ENCODE results near the gene TMEM141. TPM values are rescaled to one million over a fixed set of nuclear protein-coding genes. Genes with fewer than 3 reads are reported as not detected.
A peak's percentile ranks its signal among the peaks of the same experiment; 100 is the strongest.

Gene TMEM141
- total and polyA plus RNA-seq, 2 of the 8 experiments (the other 6 are each of a cell fraction or from before 2014, with no cell fraction given): 51.1 to 137 TPM

- H3K4me1 ChIP-seq (replicated peaks in 1 of 4; ENCODE audit: control insufficient read depth in 3 of 4, insufficient read depth in 4 of 4, low read length in 3 of 4): peaks cover 0 to 6% (median 3%) of the 10 kb centered on the region in 4 experiments; a peak in 4 of 7 replicates
- H3K4ac ChIP-seq (replicated peaks; ENCODE audit: insufficient read length, low read depth, low read length): no peak overlapping the region
- no peak overlapping the region for H2BK120ac ChIP-seq (replicated peaks; ENCODE audit: low read depth, low read length)
- H2AK5ac ChIP-seq (ENCODE audit: low read depth, low read length): no peak overlapping the region
- no peaks in the 10 kb centered on the region for H3K27me3 ChIP-seq (replicated peaks in 1 of 4; ENCODE audit: control insufficient read depth in 3 of 4, extremely low read depth in 1 of 4, insufficient read depth in 3 of 4, low read length in 3 of 4)
- no peak overlapping the region for H3K27ac ChIP-seq (ENCODE audit: low read depth, low read length)
- ChIA-PET POLR2A (ENCODE audit: partially characterized antibody) (interaction anchor here (1.0 to 3.0 kb wide), 5 partner anchors 16 to 32 kb away, joined by 4 to 26 read pairs (median 5); no protein-coding TSS in a partner anchor), CTCF (ENCODE audit: partially characterized antibody) (interaction anchor here (0.6 to 5.1 kb wide), 24 partner anchors 8 to 312 kb away, joined by 3 to 42 read pairs (median 4); partner anchors contain the start of genes AJM1, LCN10, LCN6 and SAPCD2)
- H2BK20ac ChIP-seq (ENCODE audit: low read length): no peak overlapping the region
- no peaks in the 10 kb centered on the region for H4K20me1 ChIP-seq (replicated peaks in 1 of 2; ENCODE audit: control insufficient read depth in 1 of 2, insufficient read depth in 2 of 2, low read length in 2 of 2)
- no peak overlapping the region for H3K4me2 ChIP-seq (ENCODE audit: insufficient read depth in 1 of 2, low read depth in 2 of 2, low read length in 2 of 2)
- no peak overlapping the region for H2AFZ ChIP-seq (ENCODE audit: low read length)
- no peaks in the 10 kb centered on the region for H3K79me2 ChIP-seq (ENCODE audit: control insufficient read depth in 1 of 2, insufficient read depth in 2 of 2, low read length in 2 of 2)
- no peak overlapping the region for H3K23ac ChIP-seq (ENCODE audit: insufficient read length)
- no peak overlapping the region for H3K4me3 ChIP-seq (ENCODE audit: extremely low read depth in 1 of 4, insufficient read depth in 2 of 4, low read depth in 3 of 4, low read length in 4 of 4)
- H2BK5ac ChIP-seq (ENCODE audit: low read depth, low read length): no peak overlapping the region
- no peaks in the 10 kb centered on the region for H3K79me1 ChIP-seq (ENCODE audit: low read depth, low read length)
- no peak overlapping the region for H4K5ac ChIP-seq (ENCODE audit: insufficient read length, low read depth, low read length)
- no peak overlapping the region for H4K8ac ChIP-seq (ENCODE audit: extremely low read depth, insufficient read depth, low read length)
- no peaks in the 10 kb centered on the region for H3K36me3 ChIP-seq (ENCODE audit: control insufficient read depth in 2 of 4, insufficient read depth in 4 of 4, low read length in 3 of 4)
- no peak overlapping the region for H4K91ac ChIP-seq (replicated peaks; ENCODE audit: insufficient read length, low read length)
- no peak overlapping the region for H2BK12ac ChIP-seq (ENCODE audit: low read depth, low read length)
- no peak overlapping the region for H2BK15ac ChIP-seq (ENCODE audit: low read length)
- no peak overlapping the region for H3K56ac ChIP-seq (replicated peaks; ENCODE audit: insufficient read length, low read depth, low read length)
- TF ChIP-seq MAFK (IDR thresholded peaks at IDR 0.05; ENCODE audit: low read depth, low read length) (no peak), RNF2 (IDR thresholded peaks at IDR 0.05; ENCODE audit: borderline replicate concordance, low read depth, low read length, missing control alignments, poor library complexity, severe bottlenecking) (peak; percentile 22)
- H3K14ac ChIP-seq (ENCODE audit: insufficient read length): no peak overlapping the region
- peaks cover 0 to 6% of the 10 kb centered on the region in 2 experiments; a peak in 1 of 4 replicates for H3K9me3 ChIP-seq (ENCODE audit: insufficient read depth in 2 of 2, low read depth in 1 of 2, low read length in 1 of 2)
- H3K23me2 ChIP-seq (ENCODE audit: low read depth, low read length): no peaks in the 10 kb centered on the region; the same call in 1 of the 2 replicates
- H3K9ac ChIP-seq (replicated peaks in 1 of 4; ENCODE audit: extremely low read depth in 1 of 4, low read depth in 3 of 4, low read length in 3 of 4): no peak overlapping the region
- WGBS, 2 experiments (ENCODE audit: extremely low coverage in 1 of 2, insufficient coverage in 1 of 2, insufficient read length in 1 of 2, insufficient replicate concordance in 2 of 2, low coverage in 1 of 2, low lambda C conversion rate in 2 of 2, missing lambda C conversion rate in 1 of 2): 83% methylated on average over 16 of the region's 20 CpGs; no CpG with 5 or more reads in 1 of the 2 experiments
- no peak for DNase-seq (ENCODE audit: low read depth in 1 of 2, low spot score in 2 of 2)
- no peak overlapping the region for H3K18ac ChIP-seq (ENCODE audit: extremely low read depth, low read length)
- FAIRE-seq: no peak
Observed at GRCh38 chr9:136757751-136758140, 33.4 kb upstream of the TMEM141 start.

All from H1 (cell line).